Thymus (tissue), 11 donors: ENCODE results near the gene UQCRC2. TPM values are rescaled to one million over a fixed set of nuclear protein-coding genes. Genes with fewer than 3 reads are reported as not detected.
"Not testable (repeated sequence)": the region's sequence is repeated elsewhere in the genome, so short reads cannot be mapped to it uniquely, and the experiment has no call there.

Experiments used
- DNase-seq, 9 donors: peaks; one replicate each; pipeline ENCODE4 v3.0.0-alpha.2; 2013; ENCODE audit warnings: low spot score in 9 of 9, low read depth in 6 of 9, missing footprints in 1 of 9
- H3K27ac ChIP-seq, 2 donors: one replicate each; pipeline ENCODE4 v1.5.1; 2013; ENCODE audit warnings: control low read depth in 1 of 2, low read depth in 1 of 2, low read length in 1 of 2, mild to moderate bottlenecking in 1 of 2, moderate library complexity in 1 of 2
- H3K27me3 ChIP-seq, 2 donors: one replicate each; pipeline ENCODE4 v1.5.1; 2013; ENCODE audit warnings: low read length in 1 of 2; ENCODE audit not compliant: control insufficient read depth in 2 of 2, insufficient read depth in 1 of 2
- H3K36me3 ChIP-seq, 2 donors: one replicate each; pipeline ENCODE4 v1.5.1; 2013; ENCODE audit warnings: low read length in 1 of 2, mild to moderate bottlenecking in 1 of 2, moderate library complexity in 1 of 2; ENCODE audit not compliant: control insufficient read depth in 2 of 2, insufficient read depth in 2 of 2
- H3K4me1 ChIP-seq, 2 donors: one replicate each; pipeline ENCODE4 v1.5.1; 2013; ENCODE audit warnings: low read length in 2 of 2; ENCODE audit not compliant: control insufficient read depth in 2 of 2, insufficient read depth in 2 of 2
- H3K4me3 ChIP-seq, 2 donors: one replicate each; pipeline ENCODE4 v1.5.1; 2013; ENCODE audit warnings: low read length in 2 of 2, control low read depth in 1 of 2, mild to moderate bottlenecking in 1 of 2
- H3K9me3 ChIP-seq, 2 donors: one replicate each; pipeline ENCODE4 v1.5.1; 2013; ENCODE audit warnings: low read length in 1 of 2, mild to moderate bottlenecking in 1 of 2; ENCODE audit not compliant: control insufficient read depth in 2 of 2, insufficient read depth in 1 of 2
- WGBS: extraction: QIAGEN DNeasy Blood & Tissue Kit; methylation state at CpG from one replicate; pipeline ENCODE4 v1.1.7; 2013; 5-methylcytosine and 5-hydroxymethylcytosine counted together
- polyA plus RNA-seq: library from polyadenylated mRNA; stranded (reverse); fragments of 200-250 nt; gene quantifications from one replicate; pipeline ENCODE4 v1.2.3, GENCODE V29; 2013
- total RNA-seq: library from RNA; stranded (reverse); fragments of 120-200 nt; gene quantifications from one replicate; pipeline ENCODE4 v1.2.4, GENCODE V29; 2013
- donor health status: healthy.

The UQCRC2 gene
- total and polyA plus RNA-seq, 2 donors, result 146 to 227 TPM

DNA sequence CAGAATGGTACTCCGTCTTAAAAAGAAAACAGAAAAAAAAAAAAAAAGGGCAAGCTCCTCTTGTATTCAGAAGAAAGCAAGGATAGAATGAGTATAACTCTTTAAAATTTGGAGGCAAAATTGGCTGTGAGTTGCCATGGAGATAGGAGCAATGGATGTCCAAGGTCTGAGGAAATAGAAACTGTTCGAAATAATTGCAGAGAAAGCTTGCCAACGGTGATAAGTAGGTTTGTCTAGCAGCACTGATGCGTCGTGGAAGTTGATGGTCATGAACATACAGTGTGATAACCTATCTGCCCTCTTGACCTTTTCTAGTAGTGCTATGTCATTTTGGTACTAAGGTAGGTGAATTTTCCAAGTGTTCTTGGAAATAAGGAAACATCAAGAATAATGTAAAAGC is 57.7 kb downstream of the UQCRC2 start:
- Histone ChIP-seq H3K9me3 (no peaks in the 10 kb centered on the region), H3K4me3 (no peak overlapping the region), H3K36me3 (no peaks in the 10 kb centered on the region), H3K4me1 (peaks cover 9 to 21% of the 10 kb centered on the region in 2 donors), H3K27ac (no peak overlapping the region), H3K27me3 (peaks cover 0 to 12% of the 10 kb centered on the region in 2 donors)
- DNase-seq, result no peak
- WGBS, result 97% methylated on average over 5 of the region's 5 CpGs

GRCh38 chr16:22012241-22012640 is 59.1 kb downstream of the UQCRC2 start:
- no peak overlapping the region for H3K27ac ChIP-seq
- peaks cover 0 to 8% of the 10 kb centered on the region in 2 donors for H3K27me3 ChIP-seq
- 50% methylated on average over 2 of the region's 2 CpGs for WGBS
- no peaks in the 10 kb centered on the region for H3K36me3 ChIP-seq
- H3K9me3 ChIP-seq, result no peaks in the 10 kb centered on the region
- DNase-seq, result no peak
- no peak overlapping the region for H3K4me3 ChIP-seq
- peaks cover 4 to 14% of the 10 kb centered on the region in 2 donors for H3K4me1 ChIP-seq

GRCh38 chr16:22013486-22013885 is 60.3 kb downstream of the UQCRC2 start:
- Histone ChIP-seq H3K9me3 (no peaks in the 10 kb centered on the region), H3K4me3 (no peak overlapping the region), H3K36me3 (no peaks in the 10 kb centered on the region), H3K27me3 (peaks cover 0 to 4% of the 10 kb centered on the region in 2 donors), H3K27ac (no peak overlapping the region), H3K4me1 (peaks cover 4 to 12% of the 10 kb centered on the region in 2 donors)
- DNase-seq, result no peak
- 98% methylated on average over 4 of the region's 4 CpGs for WGBS

GRCh38 chr16:22014271-22014873 is 61.2 kb downstream of the UQCRC2 start:
- Histone ChIP-seq H3K4me3 (no peak overlapping the region), H3K27ac (no peak overlapping the region), H3K4me1 (peaks cover 0 to 4% of the 10 kb centered on the region in 2 donors), H3K27me3 (no peaks in the 10 kb centered on the region), H3K36me3 (no peaks in the 10 kb centered on the region), H3K9me3 (no peaks in the 10 kb centered on the region)
- DNase-seq, result peak in 1 of 9 donors; percentile 17
- WGBS, result 96% methylated on average over 2 of the region's 2 CpGs

- H3K4me3 ChIP-seq, result no peak overlapping the region
- H3K27ac ChIP-seq, result no peak overlapping the region
- no peaks in the 10 kb centered on the region for H3K9me3 ChIP-seq
- no peaks in the 10 kb centered on the region for H3K27me3 ChIP-seq
- peaks cover 0 to 3% of the 10 kb centered on the region in 2 donors for H3K4me1 ChIP-seq
- WGBS, result 96% methylated on average over 4 of the region's 4 CpGs
- no peaks in the 10 kb centered on the region for H3K36me3 ChIP-seq
- DNase-seq, result no peak
Measured at GRCh38 chr16:22016927-22017326, 63.8 kb downstream of the UQCRC2 start.

- 98% methylated on average over 1 of the region's 1 CpG for WGBS
- no peaks in the 10 kb centered on the region for H3K27me3 ChIP-seq
- no peaks in the 10 kb centered on the region for H3K36me3 ChIP-seq
- H3K4me3 ChIP-seq, result no peak overlapping the region
- H3K4me1 ChIP-seq, result peaks cover 0 to 3% of the 10 kb centered on the region in 2 donors
- H3K9me3 ChIP-seq, result no peaks in the 10 kb centered on the region
- no peak for DNase-seq
- H3K27ac ChIP-seq, result no peak overlapping the region
Measured at GRCh38 chr16:22018559-22018958, 65.4 kb downstream of the UQCRC2 start.

GRCh38 chr16:22022151-22022550 is 69.0 kb downstream of the UQCRC2 start:
- Histone ChIP-seq H3K36me3 (no peaks in the 10 kb centered on the region), H3K27ac (no peak overlapping the region), H3K4me3 (no peak overlapping the region), H3K9me3 (no peaks in the 10 kb centered on the region), H3K27me3 (no peaks in the 10 kb centered on the region), H3K4me1 (no peaks in the 10 kb centered on the region)
- DNase-seq, result no peak
- 96% methylated on average over 5 of the region's 5 CpGs for whole genome bisulfite sequencing

DNA sequence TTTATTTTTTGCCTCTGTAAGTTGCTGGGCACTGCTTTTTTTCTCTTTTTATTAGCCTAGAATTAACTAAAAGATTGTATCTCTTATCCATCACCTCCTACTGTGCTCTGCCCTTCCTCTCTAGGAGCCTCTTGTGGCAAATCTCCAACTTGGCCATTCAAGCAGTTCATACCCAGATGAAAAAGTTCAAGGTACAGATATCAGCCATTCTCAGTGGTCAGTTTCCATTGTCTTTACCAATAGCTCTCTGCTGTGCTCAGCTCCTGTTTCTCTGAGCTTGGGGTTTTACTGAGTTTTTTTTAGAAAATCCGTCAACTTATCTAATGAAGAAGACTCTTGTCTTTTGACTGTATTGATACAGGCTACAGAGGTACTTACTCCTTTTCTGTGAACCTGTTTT is 70.3 kb downstream of the UQCRC2 start:
- no peak overlapping the region for H3K27ac ChIP-seq
- H3K4me1 ChIP-seq, result no peaks in the 10 kb centered on the region
- DNase-seq, result no peak
- 100% methylated on average over 1 of the region's 1 CpG for WGBS
- no peaks in the 10 kb centered on the region for H3K9me3 ChIP-seq
- no peaks in the 10 kb centered on the region for H3K27me3 ChIP-seq
- H3K36me3 ChIP-seq, result no peaks in the 10 kb centered on the region
- no peak overlapping the region for H3K4me3 ChIP-seq

DNA sequence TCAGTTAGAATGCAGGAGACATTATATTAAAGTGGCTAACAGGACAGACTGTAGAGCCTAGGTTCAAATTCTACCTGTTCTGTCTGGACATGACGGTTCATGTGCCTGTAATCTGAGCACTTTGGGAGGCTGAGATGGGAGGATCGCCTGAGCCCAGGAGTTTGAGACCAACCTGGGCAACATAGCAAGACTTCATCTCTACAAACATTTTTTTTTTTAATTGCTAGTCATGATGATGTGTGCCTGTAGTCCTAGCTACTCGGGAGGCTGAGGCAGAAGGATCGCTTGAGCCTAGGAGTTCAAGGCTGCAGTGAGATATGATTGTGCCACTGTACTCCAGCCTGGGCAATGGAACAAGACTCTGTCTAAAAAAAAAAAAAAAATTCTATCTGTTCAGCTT is 71.6 kb downstream of the UQCRC2 start:
- not testable (repeated sequence) for H3K4me3 ChIP-seq, DNase-seq, H3K9me3 ChIP-seq, H3K36me3 ChIP-seq, H3K27ac ChIP-seq, H3K27me3 ChIP-seq, H3K4me1 ChIP-seq
- WGBS, result 96% methylated on average over 4 of the region's 4 CpGs
